ENCODE data around the gene TCF7L2.
A peak's percentile ranks its signal among the peaks of the same experiment; 100 is the strongest.

TCF7L2 gene

GRCh38 chr10:113168584-113168983 lies 218.5 kb downstream of the TCF7L2 start:
- Mint-ChIP-seq H3K4me3 (no peak overlapping the region), H3K4me1 (peaks cover 8% of the 10 kb centered on the region), H3K27me3 (ENCODE audit: low read depth) (no peaks in the 10 kb centered on the region), H3K36me3 (ENCODE audit: low read depth) (peaks cover 49% of the 10 kb centered on the region), H3K9me3 (no peaks in the 10 kb centered on the region), H3K27ac (peak overlapping the region; percentile 25 to 49 (median 35))
- no peak for TF ChIP-seq CTCF (IDR thresholded peaks at IDR 0.05; ENCODE audit: unreplicated experiment in 3 of 3)

DNA sequence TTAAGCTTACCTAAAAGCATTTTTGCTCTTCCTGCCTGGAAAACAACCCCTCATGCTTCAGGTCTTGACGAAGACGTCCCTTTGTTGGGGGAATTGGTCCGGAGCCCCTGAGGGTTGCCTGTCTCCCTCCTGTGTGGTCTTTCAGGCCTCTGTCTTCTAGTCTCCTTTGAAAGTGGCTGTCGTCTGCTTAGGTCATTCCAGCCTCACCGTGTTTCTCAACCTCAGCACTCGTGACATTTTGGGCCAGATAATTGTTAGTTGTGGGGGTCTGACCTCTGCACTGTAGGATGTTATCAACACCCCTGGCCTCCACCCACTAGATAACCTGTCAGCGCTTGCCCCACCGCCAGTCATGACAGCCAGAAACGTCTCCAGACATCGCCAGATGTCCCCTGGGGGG lies 219.1 kb downstream of the TCF7L2 start:
- peaks cover 8% of the 10 kb centered on the region for H3K4me1 Mint-ChIP-seq
- H3K36me3 Mint-ChIP-seq (ENCODE audit: low read depth), result peaks cover 44% of the 10 kb centered on the region
- H3K4me3 Mint-ChIP-seq, result no peak overlapping the region
- no peak for TF ChIP-seq CTCF (IDR thresholded peaks at IDR 0.05; ENCODE audit: unreplicated experiment in 3 of 3)
- no peaks in the 10 kb centered on the region for H3K9me3 Mint-ChIP-seq
- peak overlapping the region; percentile 25 to 49 (median 35) for H3K27ac Mint-ChIP-seq
- no peaks in the 10 kb centered on the region for H3K27me3 Mint-ChIP-seq (ENCODE audit: low read depth)

- Mint-ChIP-seq H3K27me3 (ENCODE audit: low read depth) (no peaks in the 10 kb centered on the region), H3K4me1 (peaks cover 8% of the 10 kb centered on the region), H3K36me3 (ENCODE audit: low read depth) (peaks cover 35% of the 10 kb centered on the region), H3K4me3 (no peak overlapping the region), H3K9me3 (no peaks in the 10 kb centered on the region), H3K27ac (peak overlapping the region in 1 of 3 experiments; percentile 2)
- no peak for TF ChIP-seq CTCF (IDR thresholded peaks at IDR 0.05; ENCODE audit: unreplicated experiment in 3 of 3)
Measured at GRCh38 chr10:113169853-113170460, 219.9 kb downstream of the TCF7L2 start.

DNA sequence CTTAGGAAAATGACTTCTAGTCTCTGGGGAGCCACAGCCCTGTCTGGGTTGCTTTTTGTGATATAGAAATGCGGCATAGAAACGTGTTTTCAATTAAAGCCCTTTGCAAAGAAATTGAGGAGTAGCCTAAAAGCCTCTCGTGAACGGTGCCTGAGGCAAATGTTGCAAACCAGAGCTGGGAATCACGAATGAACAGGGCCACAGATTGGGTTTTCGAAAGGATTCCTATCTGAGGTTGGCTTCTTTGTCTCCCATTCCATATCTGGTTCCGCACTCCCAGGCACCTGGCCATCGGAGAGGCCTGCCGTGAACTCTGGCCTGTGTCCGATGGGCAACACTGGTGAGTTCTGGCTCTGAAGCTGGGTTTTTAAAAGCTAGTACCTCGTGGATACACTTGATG lies 221.6 kb downstream of the TCF7L2 start:
- H3K9me3 Mint-ChIP-seq, result no peaks in the 10 kb centered on the region
- no peak for TF ChIP-seq CTCF (IDR thresholded peaks at IDR 0.05; ENCODE audit: unreplicated experiment in 3 of 3)
- H3K4me3 Mint-ChIP-seq, result no peak overlapping the region
- peaks cover 22% of the 10 kb centered on the region for H3K36me3 Mint-ChIP-seq (ENCODE audit: low read depth)
- no peaks in the 10 kb centered on the region for H3K27me3 Mint-ChIP-seq (ENCODE audit: low read depth)
- H3K27ac Mint-ChIP-seq, result no peak overlapping the region
- peaks cover 17% of the 10 kb centered on the region for H3K4me1 Mint-ChIP-seq

DNA sequence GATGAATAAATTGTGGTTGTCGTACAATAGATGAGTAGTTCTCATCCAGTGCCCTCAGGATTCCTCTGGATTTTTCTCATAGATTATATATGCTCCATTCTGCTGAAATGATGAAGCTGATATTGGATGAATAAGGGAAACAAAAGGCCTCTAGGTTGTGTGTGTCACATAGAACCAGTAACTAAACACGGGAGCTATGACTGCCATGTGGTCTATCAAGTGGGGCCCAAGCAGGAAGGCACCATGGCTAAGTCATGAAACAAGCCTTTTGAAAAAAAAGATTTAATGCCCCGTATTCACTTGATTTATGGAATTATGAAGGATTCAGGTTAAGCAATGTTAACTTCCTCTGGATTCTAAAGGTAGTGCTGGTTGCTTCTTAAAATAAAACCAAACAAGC lies 225.1 kb downstream of the TCF7L2 start:
- peaks cover 8% of the 10 kb centered on the region for H3K27me3 Mint-ChIP-seq (ENCODE audit: low read depth)
- no peaks in the 10 kb centered on the region for H3K36me3 Mint-ChIP-seq (ENCODE audit: low read depth)
- H3K4me3 Mint-ChIP-seq, result no peak overlapping the region
- no peaks in the 10 kb centered on the region for H3K9me3 Mint-ChIP-seq
- H3K4me1 Mint-ChIP-seq, result peaks cover 34% of the 10 kb centered on the region
- H3K27ac Mint-ChIP-seq, result no peak overlapping the region
- TF ChIP-seq CTCF (IDR thresholded peaks at IDR 0.05; ENCODE audit: unreplicated experiment in 3 of 3), result no peak

Data from nephron (organoid).